Caco-2 (cell line): ENCODE data around the gene YPEL3. TPM values are rescaled to one million over a fixed set of nuclear protein-coding genes. Genes with fewer than 3 reads are reported as not detected.

ENCODE experiments used
- BruUV-seq: library from RNA; stranded (reverse); fragments of 400-500 nt; replicated peaks from 2 replicates; lab custom pipeline; 2021; lab: Mats Ljungman, UMichigan
- CTCF ChIA-PET: fragments of 300-600 bp; sonication (Branson Sonifier 250); formaldehyde crosslinking; loops from one replicate; lab custom pipeline; 2022; ENCODE audit warnings: antibody characterized with exemption; lab: Charles Lee
- POLR2A ChIA-PET: fragments of 300-600 bp; sonication (Branson Sonifier 250); formaldehyde crosslinking; loops from one replicate; lab custom pipeline; 2022; ENCODE audit warnings: antibody characterized with exemption; lab: Charles Lee
- DNase-seq, 2 experiments: peaks; one replicate each; pipeline versions ENCODE4 v3.0.0 to v3.0.0-alpha.2; 2020 to 2022
- H3K27me3 ChIP-seq: replicated peaks from 2 replicates; pipeline ENCODE4 v1.6.0; 2011; ENCODE audit warnings: low read length; ENCODE audit not compliant: control insufficient read depth, insufficient read depth
- H3K36me3 ChIP-seq: 2 replicates; pipeline ENCODE4 v1.5.1; 2011; ENCODE audit warnings: low read length; ENCODE audit not compliant: control insufficient read depth, insufficient read depth
- H3K4me1 ChIP-seq: fragments of 250-450 bp; sonication (Bioruptor Pico); 2 replicates; pipeline ENCODE4 v1.5.1; 2020; ENCODE audit warnings: mild to moderate bottlenecking
- H3K4me3 ChIP-seq: 2 replicates; pipeline ENCODE4 v1.5.1; 2011; ENCODE audit warnings: low read depth, mild to moderate bottlenecking, control low read depth, low read length
- H3K9me3 ChIP-seq: fragments of 250-450 bp; sonication (Bioruptor Pico); 2 replicates; pipeline ENCODE4 v1.5.1; 2020; ENCODE audit warnings: mild to moderate bottlenecking, moderate library complexity
- H3K27ac Mint-ChIP-seq: one replicate; pipeline ENCODE4 v1.8.0; 2022; ENCODE audit warnings: mixed read lengths; ENCODE audit not compliant: unreplicated experiment
- H3K27me3 Mint-ChIP-seq: one replicate; pipeline ENCODE4 v1.8.0; 2022; ENCODE audit warnings: mixed read lengths; ENCODE audit not compliant: insufficient read depth, unreplicated experiment
- H3K36me3 Mint-ChIP-seq: one replicate; pipeline ENCODE4 v1.8.0; 2022; ENCODE audit warnings: mild to moderate bottlenecking, mixed read lengths; ENCODE audit not compliant: insufficient read depth, unreplicated experiment
- H3K4me1 Mint-ChIP-seq: one replicate; pipeline ENCODE4 v1.8.0; 2022; ENCODE audit warnings: low read depth, mixed read lengths; ENCODE audit not compliant: unreplicated experiment
- H3K4me3 Mint-ChIP-seq: one replicate; pipeline ENCODE4 v1.8.0; 2022; ENCODE audit warnings: mild to moderate bottlenecking, moderate library complexity, mixed read lengths; ENCODE audit not compliant: unreplicated experiment
- H3K9me3 Mint-ChIP-seq: one replicate; pipeline ENCODE4 v1.8.0; 2022; ENCODE audit warnings: mixed read lengths; ENCODE audit not compliant: unreplicated experiment
- CTCF ChIP-seq, 2 experiments: fragments of 200-600 bp in 1 of 2; IDR thresholded peaks; 1 replicate in 1 of 2; 2 replicates in 1 of 2; pipeline versions ENCODE4 v1.5.1 to v1.8.0; 2011 to 2022; ENCODE audit warnings: antibody characterized with exemption in 1 of 2, control low read depth in 1 of 2, inconsistent platforms in 1 of 2, low read depth in 1 of 2, low read length in 1 of 2, mild to moderate bottlenecking in 1 of 2, moderate library complexity in 1 of 2; ENCODE audit not compliant: insufficient read depth in 1 of 2, severe bottlenecking in 1 of 2, unreplicated experiment in 1 of 2
- intact Hi-C: fragments of 100-400 bp; cut with micrococcal nuclease; formaldehyde crosslinking; loops from one replicate; pipeline ENCODE4 v1.10.0; 2022; ENCODE audit not compliant: unreplicated experiment
- total RNA-seq: library from RNA; stranded (reverse); gene quantifications from 2 replicates; pipeline ENCODE4 v1.2.3, GENCODE V29; 2022

Gene YPEL3
- total RNA-seq, 1 experiment from 2014 or later: 26.3 TPM

- peaks cover 19% of the 10 kb centered on the region for H3K36me3 Mint-ChIP-seq
- no peak overlapping the region for H3K4me3 ChIP-seq
- H3K27ac Mint-ChIP-seq: peak overlapping the region; percentile 43
- ChIA-PET CTCF (interaction anchor here (0.6 kb wide), 1 partner anchor 34 kb away, joined by 4 read pairs; no protein-coding TSS in a partner anchor), POLR2A (no interaction called here)
- H3K4me3 Mint-ChIP-seq: peak overlapping the region; percentile 66
- peaks cover 5% of the 10 kb centered on the region; the same call in 1 of the 2 replicates for H3K4me1 ChIP-seq
- peaks cover 8% of the 10 kb centered on the region for H3K4me1 Mint-ChIP-seq
- no peaks in the 10 kb centered on the region for H3K27me3 Mint-ChIP-seq
- TF ChIP-seq CTCF (IDR thresholded peaks at IDR 0.05; ENCODE audit: insufficient read depth in 1 of 2, low read depth in 1 of 2, low read length in 1 of 2, severe bottlenecking in 1 of 2, unreplicated experiment in 1 of 2): no peak
- H3K9me3 Mint-ChIP-seq: no peaks in the 10 kb centered on the region
- H3K36me3 ChIP-seq: no peaks in the 10 kb centered on the region
- no peaks in the 10 kb centered on the region for H3K27me3 ChIP-seq
- no TSS peak for BruUV-seq
- DNase-seq: no peak
- H3K9me3 ChIP-seq: no peaks in the 10 kb centered on the region
- intact Hi-C loops: no loop called here
Measured at GRCh38 chr16:30051518-30051917, 44.5 kb downstream of the YPEL3 start.

GRCh38 chr16:30049871-30050270, 46.1 kb downstream of the YPEL3 start:
- Histone ChIP-seq H3K4me3 (no peak overlapping the region), H3K36me3 (no peaks in the 10 kb centered on the region), H3K27me3 (no peaks in the 10 kb centered on the region), H3K4me1 (peaks cover 5% of the 10 kb centered on the region; the same call in 1 of the 2 replicates), H3K9me3 (no peaks in the 10 kb centered on the region)
- intact Hi-C loops: no loop called here
- Mint-ChIP-seq H3K27me3 (no peaks in the 10 kb centered on the region), H3K36me3 (peaks cover 19% of the 10 kb centered on the region), H3K4me3 (no peak overlapping the region), H3K9me3 (no peaks in the 10 kb centered on the region), H3K27ac (no peak overlapping the region), H3K4me1 (peaks cover 8% of the 10 kb centered on the region)
- CTCF ChIA-PET: interaction anchor here (0.7 kb wide), 1 partner anchor 42 kb away, joined by 4 read pairs; no protein-coding TSS in a partner anchor
- no TSS peak for BruUV-seq
- DNase-seq: no peak
- POLR2A ChIA-PET: no interaction called here
- TF ChIP-seq CTCF (IDR thresholded peaks at IDR 0.05; ENCODE audit: insufficient read depth in 1 of 2, low read depth in 1 of 2, low read length in 1 of 2, severe bottlenecking in 1 of 2, unreplicated experiment in 1 of 2): no peak

GRCh38 chr16:30046588-30046987, 49.4 kb downstream of the YPEL3 start:
- Histone ChIP-seq H3K36me3 (no peaks in the 10 kb centered on the region), H3K4me1 (no peaks in the 10 kb centered on the region), H3K9me3 (no peaks in the 10 kb centered on the region), H3K4me3 (no peak overlapping the region), H3K27me3 (no peaks in the 10 kb centered on the region)
- no peaks in the 10 kb centered on the region for H3K27me3 Mint-ChIP-seq
- CTCF ChIA-PET: no interaction called here
- H3K27ac Mint-ChIP-seq: no peak overlapping the region
- no peak for TF ChIP-seq CTCF (IDR thresholded peaks at IDR 0.05; ENCODE audit: insufficient read depth in 1 of 2, low read depth in 1 of 2, low read length in 1 of 2, severe bottlenecking in 1 of 2, unreplicated experiment in 1 of 2)
- no TSS peak for BruUV-seq
- DNase-seq: no peak
- peaks cover 3% of the 10 kb centered on the region for H3K36me3 Mint-ChIP-seq
- POLR2A ChIA-PET: no interaction called here
- no peaks in the 10 kb centered on the region for H3K9me3 Mint-ChIP-seq
- no peaks in the 10 kb centered on the region for H3K4me1 Mint-ChIP-seq
- no peak overlapping the region for H3K4me3 Mint-ChIP-seq
- intact Hi-C loops: no loop called here
